ENCODE results near the gene SPHK2.

DNA sequence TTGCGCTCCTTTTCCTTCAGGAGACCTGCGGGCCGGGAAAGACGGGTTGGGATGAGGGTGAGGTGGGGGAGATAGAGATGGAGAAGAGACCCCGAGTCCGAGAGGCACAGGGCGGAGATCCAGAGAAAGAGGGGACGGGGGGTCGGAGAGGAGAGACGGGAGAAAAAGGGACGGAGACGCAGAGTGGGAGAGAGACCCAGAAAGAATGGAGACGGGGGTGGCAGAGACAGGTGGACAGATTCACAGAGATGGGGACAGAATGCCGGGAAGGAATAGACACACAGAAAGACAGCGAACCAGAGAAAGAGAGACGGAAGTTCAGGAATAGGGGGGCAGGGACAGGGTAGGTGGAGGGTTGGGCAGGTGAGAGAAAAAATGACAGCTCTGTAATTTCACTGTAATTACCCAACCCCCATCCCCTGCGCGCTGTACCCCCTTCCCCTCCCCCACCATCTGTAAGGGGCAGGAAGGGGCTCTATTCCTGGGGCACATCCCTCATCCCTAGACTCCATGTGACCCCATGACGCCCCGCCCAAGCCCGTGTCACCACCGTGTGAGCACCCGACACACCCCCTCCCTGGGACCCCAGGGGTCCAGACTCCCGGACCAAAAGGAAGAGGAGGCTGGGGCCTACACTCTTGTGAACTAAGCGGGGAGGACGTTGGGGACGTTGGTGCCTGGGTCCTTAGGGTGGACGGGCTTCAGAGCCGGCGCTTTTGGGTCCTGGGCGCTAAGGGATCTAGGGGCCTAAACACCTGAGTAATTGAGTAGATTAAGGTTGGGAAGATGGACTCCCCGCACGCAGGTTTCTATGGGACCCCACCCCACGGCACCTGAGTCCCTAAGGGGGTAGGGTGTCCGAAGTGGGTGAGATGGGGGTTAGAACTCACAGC, 16.9 kb downstream of the SPHK2 start:
- TF ChIP-seq POLR2AphosphoS5 (IDR thresholded peaks at IDR 0.05; ENCODE audit: low read depth) (no peak), CTCF (IDR thresholded peaks at IDR 0.05; ENCODE audit: insufficient read depth, low read length) (no peak)
- TF ChIP-seq, protein P1, sequence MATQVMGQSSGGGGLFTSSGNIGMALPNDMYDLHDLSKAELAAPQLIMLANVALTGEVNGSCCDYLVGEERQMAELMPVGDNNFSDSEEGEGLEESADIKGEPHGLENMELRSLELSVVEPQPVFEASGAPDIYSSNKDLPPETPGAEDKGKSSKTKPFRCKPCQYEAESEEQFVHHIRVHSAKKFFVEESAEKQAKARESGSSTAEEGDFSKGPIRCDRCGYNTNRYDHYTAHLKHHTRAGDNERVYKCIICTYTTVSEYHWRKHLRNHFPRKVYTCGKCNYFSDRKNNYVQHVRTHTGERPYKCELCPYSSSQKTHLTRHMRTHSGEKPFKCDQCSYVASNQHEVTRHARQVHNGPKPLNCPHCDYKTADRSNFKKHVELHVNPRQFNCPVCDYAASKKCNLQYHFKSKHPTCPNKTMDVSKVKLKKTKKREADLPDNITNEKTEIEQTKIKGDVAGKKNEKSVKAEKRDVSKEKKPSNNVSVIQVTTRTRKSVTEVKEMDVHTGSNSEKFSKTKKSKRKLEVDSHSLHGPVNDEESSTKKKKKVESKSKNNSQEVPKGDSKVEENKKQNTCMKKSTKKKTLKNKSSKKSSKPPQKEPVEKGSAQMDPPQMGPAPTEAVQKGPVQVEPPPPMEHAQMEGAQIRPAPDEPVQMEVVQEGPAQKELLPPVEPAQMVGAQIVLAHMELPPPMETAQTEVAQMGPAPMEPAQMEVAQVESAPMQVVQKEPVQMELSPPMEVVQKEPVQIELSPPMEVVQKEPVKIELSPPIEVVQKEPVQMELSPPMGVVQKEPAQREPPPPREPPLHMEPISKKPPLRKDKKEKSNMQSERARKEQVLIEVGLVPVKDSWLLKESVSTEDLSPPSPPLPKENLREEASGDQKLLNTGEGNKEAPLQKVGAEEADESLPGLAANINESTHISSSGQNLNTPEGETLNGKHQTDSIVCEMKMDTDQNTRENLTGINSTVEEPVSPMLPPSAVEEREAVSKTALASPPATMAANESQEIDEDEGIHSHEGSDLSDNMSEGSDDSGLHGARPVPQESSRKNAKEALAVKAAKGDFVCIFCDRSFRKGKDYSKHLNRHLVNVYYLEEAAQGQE (IDR thresholded peaks at IDR 0.05; ENCODE audit: insufficient replicate concordance, low read depth) = no peak
